ENCODE measurements around the gene ALG1L2.
"Not testable (repeated sequence)": the region's sequence is repeated elsewhere in the genome, so short reads cannot be mapped to it uniquely, and the experiment has no call there.

Gene ALG1L2

GRCh38 chr3:130143648-130144327 lies 62.2 kb downstream of the ALG1L2 start:
- H3K36me3 ChIP-seq (ENCODE audit: insufficient read depth, low read length); H3K9ac ChIP-seq (ENCODE audit: low read depth, low read length); H3K4me2 ChIP-seq (ENCODE audit: low read length); H3K9me3 ChIP-seq (replicated peaks; ENCODE audit: low read length); H3K4me3 ChIP-seq (ENCODE audit: low read length); H3K27me3 ChIP-seq (ENCODE audit: control insufficient read depth, insufficient read depth, low read length); H3K4me1 ChIP-seq (ENCODE audit: control insufficient read depth, insufficient read depth, low read length): not testable (repeated sequence)

GRCh38 chr3:130144328-130144650 lies 62.7 kb downstream of the ALG1L2 start:
- not testable (repeated sequence) for H3K27me3 ChIP-seq (ENCODE audit: control insufficient read depth, insufficient read depth, low read length); H3K9ac ChIP-seq (ENCODE audit: low read depth, low read length); H3K9me3 ChIP-seq (replicated peaks; ENCODE audit: low read length); H3K4me3 ChIP-seq (ENCODE audit: low read length); H3K4me2 ChIP-seq (ENCODE audit: low read length); H3K36me3 ChIP-seq (ENCODE audit: insufficient read depth, low read length); H3K4me1 ChIP-seq (ENCODE audit: control insufficient read depth, insufficient read depth, low read length)

- H3K4me3 ChIP-seq (ENCODE audit: low read length); H3K9ac ChIP-seq (ENCODE audit: low read depth, low read length); H3K27me3 ChIP-seq (ENCODE audit: control insufficient read depth, insufficient read depth, low read length); H3K4me2 ChIP-seq (ENCODE audit: low read length); H3K9me3 ChIP-seq (replicated peaks; ENCODE audit: low read length); H3K36me3 ChIP-seq (ENCODE audit: insufficient read depth, low read length); H3K4me1 ChIP-seq (ENCODE audit: control insufficient read depth, insufficient read depth, low read length): not testable (repeated sequence)
Observed at GRCh38 chr3:130145456-130145855, 63.8 kb downstream of the ALG1L2 start.

- not testable (repeated sequence) for H3K9me3 ChIP-seq (replicated peaks; ENCODE audit: low read length)
Observed at GRCh38 chr3:130146465-130146864, 64.8 kb downstream of the ALG1L2 start.

More at GRCh38 chr3:130146465-130146864, 64.8 kb downstream of the ALG1L2 start:
- not testable (repeated sequence) for H3K9ac ChIP-seq (ENCODE audit: low read depth, low read length); H3K4me3 ChIP-seq (ENCODE audit: low read length); H3K4me1 ChIP-seq (ENCODE audit: control insufficient read depth, insufficient read depth, low read length); H3K36me3 ChIP-seq (ENCODE audit: insufficient read depth, low read length); H3K4me2 ChIP-seq (ENCODE audit: low read length); H3K27me3 ChIP-seq (ENCODE audit: control insufficient read depth, insufficient read depth, low read length)

Measured in skeletal muscle satellite cell (primary cell).